ENCODE results near the gene GAB2.

- TF ChIP-seq CTCF (IDR thresholded peaks at IDR 0.05) (no peak), POLR2A (IDR thresholded peaks at IDR 0.05) (no peak)
Measured at GRCh38 chr11:78391424-78391823, 26.2 kb downstream of the GAB2 start.

Data from tibial nerve (tissue), 3 donors.